ELR (cell line): ENCODE results near the gene OSGIN1.
"Not testable (repeated sequence)": the region's sequence is repeated elsewhere in the genome, so short reads cannot be mapped to it uniquely, and the experiment has no call there.

Experiments
- DNase-seq: peaks from one replicate; pipeline ENCODE4 v3.0.0-alpha.2; 2015; ENCODE audit warnings: low read depth

The OSGIN1 gene

DNA sequence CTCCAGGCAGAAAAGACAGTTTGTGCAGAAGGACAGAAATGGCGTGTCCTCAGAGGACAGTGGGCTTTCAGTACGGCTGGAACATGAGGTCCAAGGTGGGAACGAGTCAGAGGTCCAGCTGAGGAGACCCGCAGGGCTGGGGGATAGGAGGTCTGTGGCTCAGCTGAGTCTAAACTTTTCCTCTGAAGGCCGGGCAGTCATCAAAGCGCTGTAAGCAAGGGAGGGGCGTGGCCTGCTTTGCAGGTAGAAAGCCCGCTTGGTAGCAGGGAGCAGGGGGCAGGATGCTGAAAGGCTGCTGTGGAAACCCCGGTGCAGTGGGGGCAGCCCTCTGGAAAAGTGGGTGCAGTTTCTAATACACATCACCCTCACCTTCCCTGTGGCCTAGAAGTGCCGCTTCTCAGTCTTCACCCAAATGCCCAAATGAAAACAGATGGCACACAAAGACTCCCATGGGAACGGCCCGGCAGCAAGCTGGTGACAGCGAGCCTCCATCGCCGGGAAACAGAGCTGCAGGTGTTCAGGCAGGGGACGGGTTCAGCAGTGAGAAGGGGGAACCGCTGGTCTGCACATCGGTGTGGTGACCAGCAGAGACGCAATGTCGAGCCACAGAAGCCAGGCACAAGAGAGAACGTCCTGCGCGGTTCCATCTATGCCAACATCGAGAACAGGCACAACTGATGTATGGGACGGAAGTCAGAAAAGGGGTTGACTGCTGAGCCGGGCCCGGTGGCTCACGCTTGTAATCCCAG, 12.2 kb upstream of the OSGIN1 start:
- no peak for DNase-seq

DNA sequence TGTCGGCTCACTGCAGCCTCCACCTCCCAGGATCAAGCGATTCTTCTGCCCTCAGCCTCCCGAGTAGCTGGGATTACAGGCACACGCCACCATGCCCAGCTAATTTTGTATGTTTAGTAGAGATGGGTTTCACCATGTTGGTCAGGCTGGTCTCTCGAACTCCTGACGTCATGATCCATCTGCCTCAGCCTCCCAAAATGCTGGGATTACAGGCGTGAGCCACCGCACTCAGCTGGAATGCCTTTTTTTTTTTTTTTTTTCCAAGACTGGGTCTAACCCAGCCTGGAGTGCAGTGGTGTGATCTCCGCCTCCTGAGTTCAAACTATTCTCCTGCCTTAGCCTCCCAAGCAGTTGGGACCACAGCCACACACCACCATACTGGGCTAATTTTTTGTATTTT, 11.5 kb upstream of the OSGIN1 start:
- not testable (repeated sequence) for DNase-seq

DNA sequence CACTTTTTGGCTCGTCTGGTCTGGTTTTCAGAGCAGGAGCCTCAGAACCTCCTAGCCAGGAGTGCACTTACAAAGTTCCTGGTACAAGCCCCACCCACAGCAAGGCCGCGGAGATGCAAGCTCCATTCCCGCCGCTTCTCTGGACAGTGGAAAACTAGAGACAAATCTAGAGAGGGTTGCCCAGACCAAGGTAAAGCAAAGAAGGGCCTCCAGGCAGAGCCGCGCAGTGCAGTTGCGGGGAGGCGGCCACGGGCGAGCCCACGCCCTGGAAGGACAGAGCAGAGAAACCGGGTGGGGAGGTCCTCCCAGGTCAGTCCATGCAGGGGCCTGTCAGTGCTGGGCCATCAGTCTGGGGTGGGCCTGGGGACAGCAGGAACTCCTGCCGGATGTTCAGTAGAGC, 11.0 kb upstream of the OSGIN1 start:
- DNase-seq: no peak

DNA sequence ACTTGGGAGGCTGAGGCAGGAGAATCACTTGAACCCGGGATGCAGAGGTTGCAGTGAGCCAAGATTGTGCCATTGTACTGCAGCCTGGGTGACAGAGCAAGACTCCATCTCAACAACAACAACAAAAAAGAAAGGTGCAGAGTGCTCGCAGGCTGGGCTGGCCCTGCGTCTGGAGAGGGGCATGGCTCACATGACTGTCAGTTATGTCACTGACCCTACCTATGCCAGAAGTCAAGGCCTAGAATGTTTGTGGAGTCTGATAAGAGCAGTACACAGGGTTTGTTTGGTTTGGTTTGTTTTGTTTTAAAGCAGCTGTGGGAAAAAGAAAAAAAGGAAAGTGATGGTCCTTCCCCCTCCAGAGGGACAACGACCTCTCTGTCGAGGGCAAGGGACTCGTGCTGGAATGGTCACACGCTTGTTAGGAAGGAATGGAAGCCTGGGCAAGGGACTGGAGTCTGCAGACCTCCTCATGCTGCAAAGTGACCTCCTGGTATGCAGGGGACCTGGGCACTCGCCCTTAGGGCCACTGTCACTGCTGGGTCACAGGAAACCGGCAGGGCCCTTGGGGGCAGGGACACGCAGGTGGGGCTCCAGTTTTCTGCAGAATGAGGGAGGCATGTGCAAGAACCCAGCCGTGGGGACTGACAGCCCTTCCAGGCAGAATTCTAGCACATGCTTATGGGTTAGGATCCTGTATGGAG, 10.1 kb upstream of the OSGIN1 start:
- DNase-seq: no peak

DNA sequence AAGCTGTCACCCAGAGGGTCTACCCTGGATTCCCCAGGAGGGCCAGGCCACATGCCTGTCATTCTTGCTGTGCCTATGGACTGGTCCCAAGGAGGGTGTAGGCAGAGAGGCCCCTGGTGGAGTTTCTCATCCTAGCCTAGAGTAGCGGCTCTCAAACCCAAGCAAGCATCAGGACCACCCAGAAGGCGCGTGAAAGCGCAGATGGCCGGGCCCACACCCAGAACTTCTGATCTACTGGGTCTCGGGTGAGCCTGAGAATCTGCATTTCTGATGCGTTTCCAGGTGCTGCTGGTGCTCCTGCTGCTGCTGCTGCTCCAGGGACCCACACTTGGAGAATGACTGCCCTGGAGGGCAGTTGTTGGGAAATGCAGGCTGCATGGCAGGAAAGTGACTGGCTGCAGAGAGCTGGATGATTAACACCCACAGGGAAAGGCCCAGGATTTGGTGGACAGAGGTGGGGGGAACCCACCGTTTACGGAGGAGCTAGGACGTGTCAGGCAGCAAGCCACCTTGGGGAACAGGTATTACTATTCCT, 9.5 kb upstream of the OSGIN1 start:
- no peak for DNase-seq

DNA sequence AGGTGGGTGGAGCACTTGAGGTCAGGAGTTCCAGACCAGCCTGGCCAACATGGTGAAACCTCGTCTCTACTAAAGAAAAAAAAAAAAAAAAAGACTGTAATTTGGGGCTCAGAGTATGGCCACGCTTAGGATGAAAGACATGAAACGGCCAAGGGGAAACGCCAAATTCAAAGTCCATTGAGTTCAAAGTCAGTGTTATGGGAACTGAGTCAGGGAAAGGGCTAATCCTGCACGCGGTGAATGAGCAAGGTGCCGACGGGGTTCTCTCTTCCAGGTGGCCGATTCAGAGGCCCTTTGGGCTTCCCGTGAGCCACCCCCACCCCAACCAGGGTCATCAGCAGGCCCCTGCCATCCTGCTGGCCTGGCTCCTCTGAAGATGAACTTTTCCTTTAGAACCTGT, 7.5 kb upstream of the OSGIN1 start:
- no peak for DNase-seq

DNA sequence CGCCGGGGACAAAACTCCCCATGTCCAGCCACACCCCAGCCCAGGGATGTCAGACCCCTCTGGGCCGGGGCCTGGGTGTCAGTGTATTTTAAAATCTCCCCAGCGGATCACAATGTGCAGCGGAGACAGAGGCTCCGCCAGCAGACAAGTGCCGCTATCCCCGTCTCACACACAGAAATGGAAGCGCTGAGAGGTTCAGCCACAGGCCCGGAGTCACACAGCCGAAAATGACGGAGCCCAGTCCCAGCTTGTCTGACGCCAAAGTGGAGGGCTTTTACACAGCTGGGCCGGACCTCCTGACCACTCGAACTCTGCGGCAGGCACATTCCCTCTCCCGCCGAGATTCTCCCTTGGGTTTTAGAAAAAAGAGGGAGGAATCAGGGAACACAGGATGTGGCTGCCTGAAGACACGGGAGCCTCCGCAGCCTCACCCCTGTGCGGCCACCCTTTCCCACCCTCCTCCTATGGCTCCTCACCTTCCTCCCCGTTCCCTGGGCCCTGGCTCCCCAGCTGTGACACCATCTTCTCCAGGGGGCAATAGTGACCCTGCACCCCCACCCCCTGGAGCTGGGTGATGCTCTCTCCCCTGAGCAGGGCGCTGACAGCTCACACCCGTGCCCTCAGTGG, 6.8 kb upstream of the OSGIN1 start:
- DNase-seq: no peak

DNA sequence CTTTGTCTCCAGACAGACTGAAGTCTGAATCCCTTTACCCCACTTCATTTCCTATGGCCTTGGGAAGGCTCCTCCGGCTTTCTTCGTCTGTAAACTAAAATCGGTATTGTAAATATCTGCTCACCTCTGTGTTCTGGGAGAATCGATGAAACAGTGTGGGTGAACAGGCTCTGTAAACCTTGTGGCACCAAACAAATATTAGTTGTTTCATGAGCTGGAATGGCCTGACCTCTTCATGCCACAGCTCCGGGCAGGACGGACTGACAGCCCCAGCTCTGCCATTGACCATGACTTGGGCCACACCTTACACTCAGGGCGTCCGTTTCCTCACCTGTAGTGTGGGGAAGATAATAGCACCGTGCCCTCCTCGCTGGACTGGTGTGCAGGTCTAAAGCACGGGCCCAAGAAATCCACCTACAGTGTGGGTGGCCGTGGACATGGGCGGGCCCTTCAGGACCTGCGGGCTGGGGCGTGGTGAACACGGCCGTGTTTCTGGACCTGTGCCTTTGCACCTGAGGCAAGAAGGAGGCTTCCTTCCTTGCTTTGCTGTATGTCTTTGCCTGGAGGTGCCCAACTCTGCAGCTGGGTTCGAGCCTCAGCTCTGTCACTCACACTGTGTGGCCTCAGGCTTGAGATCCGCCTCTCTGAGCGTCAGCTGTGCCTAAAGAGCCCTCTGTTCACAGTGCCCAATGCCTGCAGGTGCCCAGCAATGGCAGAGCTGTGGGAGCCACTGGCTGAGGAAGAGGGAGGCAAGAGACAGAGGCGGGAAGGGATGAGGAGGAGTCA, 6.1 kb upstream of the OSGIN1 start:
- no peak for DNase-seq

DNA sequence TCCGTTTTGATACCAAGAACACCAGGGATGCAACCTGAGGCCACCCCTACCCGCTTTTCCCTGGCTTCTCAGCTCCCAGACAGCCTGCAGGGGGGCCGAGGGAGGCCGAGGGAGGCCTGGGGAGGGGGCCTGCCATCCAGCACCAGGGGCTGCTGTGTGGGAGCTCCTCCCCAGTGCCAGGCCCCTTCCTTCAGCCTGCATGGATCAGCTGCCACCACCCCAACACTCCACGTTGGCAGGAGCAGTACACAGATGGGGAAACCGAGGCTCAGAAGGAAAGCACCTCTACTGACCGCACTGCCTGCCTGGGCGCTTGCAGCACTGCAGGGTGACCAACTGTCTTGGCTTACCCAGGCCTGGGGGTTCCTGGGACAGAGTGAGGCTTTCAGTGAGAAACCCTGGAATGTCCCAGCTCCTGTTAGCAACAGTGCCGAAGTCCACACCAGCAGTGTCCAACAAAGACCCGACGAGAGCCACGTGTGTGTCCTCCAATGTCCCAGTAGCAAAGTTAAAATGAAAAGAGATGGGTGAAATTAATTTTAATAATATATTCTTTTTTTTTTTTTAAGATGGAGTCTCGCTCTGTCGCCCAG, 5.3 kb upstream of the OSGIN1 start:
- DNase-seq: no peak

DNA sequence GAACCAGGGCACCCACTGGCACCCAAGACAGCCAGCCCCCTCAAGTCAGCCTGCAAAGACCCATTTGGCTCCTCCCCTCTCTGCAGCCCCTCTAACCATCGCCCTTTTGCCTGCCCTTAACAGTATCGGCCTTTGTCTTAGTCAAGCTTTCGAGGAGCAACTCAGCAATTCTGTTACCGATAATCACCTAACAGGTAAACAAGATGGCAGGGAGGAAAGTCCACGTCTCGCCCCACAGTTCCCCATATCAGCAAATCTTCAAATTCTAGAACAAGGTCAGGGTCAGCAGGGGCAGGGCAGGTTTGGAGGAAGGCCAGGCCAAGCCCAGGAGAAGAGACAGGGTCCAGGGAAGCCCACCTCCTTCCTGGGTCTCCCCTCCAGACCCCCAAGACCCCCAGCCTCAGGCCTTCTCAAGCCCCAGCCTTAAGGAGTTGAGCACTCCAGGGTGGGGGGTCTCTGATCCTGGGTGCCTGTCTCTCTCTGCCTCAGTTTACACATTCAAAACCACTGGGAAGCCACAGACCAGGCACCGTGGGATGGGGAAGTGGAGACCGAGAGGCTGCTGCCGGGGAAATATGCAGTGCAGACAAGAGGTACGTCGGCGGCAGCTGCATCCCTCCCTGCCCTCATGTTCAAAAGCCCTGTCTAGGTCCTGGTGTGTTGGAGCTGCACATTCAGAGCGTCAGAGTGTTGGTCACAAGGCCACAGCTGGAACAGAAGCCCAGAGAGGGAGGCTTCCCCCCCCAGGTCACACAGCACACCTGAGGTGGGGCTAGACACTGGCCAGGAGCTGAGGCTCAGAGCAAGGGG, 3.9 kb upstream of the OSGIN1 start:
- no peak for DNase-seq

DNA sequence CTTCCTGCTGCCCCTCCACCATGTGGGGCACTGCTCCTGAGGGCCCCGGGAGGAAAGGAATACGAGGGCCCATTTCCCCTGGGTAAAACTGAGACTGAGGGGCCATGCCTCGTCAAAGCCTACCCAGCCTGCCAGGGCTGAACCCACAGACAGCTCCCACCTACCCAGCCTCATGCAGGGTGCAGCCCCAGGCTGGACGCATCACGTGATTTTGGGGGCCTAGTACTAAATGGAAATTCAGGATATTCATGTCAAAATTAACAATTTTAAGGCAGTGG, 3.4 kb upstream of the OSGIN1 start:
- no peak for DNase-seq

DNA sequence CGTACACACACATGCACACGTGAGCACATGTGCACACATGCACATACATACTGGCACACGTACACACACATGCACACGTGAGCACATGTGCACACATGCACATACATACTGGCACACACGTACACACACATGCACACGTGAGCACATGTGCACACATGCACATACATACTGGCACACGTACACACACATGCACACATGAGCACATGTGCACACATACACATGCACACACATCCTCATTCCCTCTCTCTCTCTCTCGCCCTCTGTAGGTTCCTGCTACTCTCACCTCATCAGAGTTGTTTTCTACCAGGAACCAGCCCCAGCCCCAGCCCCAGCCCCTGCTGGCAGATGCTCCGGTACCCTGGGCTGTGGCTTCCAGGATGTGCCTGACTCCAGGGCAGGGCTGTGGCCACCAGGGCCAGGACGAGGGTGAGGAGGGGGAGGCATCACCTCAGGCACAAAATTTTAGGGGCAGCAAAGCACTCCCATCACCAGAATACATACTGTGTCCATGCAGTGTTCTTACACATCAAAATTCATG, 2.1 kb upstream of the OSGIN1 start:
- DNase-seq: not testable (repeated sequence)

DNA sequence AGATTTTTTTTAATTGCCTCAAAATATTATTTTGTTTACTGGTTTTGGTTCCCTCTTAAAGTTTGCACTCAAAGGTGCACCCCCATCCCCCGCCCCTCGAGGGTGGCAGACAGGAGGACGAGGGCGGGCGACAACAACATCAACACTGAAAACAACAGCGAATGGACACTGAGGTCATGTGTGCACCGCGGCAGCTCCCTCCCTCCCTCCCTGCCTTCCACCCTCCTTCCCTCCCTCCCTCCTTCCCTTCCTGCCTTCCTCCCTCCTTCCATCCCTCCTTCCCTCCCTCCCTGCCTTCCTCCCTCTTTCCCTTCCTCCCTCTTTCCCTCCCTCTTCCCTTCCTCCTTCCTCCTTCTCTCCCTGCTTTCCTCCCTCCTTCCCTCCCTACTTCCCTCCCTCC, 1.5 kb upstream of the OSGIN1 start:
- no peak for DNase-seq

DNA sequence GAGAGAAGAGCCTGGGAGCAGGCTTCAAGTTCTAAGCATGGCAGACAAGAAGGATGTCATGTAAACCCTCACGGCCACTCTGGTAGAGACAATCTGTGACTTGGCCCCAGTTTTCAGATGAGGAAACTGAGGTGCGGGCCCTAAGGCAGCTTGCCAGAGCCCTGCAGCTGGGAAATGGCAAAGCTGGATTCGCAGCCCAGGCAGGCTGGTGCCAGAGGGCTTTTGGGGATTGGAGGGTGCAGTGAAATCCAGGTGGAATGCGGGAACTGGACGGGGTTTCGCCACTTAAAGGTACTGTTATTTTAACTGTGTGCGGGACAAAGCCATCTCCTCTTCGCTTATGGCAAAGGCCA, 477 bp upstream of the OSGIN1 start:
- peak; percentile 66 for DNase-seq

DNA sequence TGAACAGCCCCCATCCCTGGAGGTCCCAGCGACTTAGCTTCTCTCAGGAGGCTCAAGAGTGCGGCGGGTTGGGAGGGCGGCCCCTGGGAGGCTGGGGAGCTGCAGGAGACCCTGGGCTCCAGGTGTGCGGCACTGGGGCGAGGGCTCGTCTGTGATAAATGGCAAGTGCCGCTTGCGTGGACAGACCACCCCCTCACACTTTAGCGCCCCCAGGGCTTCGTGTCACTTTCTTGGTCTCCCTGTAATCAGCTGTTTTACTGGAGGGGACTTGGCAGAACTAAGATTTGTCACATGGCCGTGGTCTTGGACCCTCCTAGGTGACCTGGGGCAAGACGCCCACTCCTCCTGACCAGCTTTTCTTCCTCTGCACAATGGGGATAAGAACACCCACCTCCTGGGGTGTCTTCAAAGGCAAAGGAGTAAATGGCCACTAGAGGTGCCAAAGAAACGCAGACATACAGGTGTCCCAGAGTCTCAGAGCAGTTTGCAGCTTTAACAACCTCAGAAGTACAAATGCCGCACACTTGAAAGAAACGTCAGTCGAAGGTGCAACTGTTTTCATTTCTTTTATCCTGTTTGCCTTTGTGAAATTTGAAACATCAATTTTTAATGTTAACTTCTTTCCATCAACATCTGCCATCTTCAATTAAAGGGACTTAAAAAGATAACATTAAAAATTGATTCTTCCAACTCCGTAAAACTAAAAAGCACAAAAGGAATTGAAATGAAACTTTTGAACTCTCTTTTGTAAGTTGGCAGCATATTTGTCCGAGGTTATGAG, 946 bp downstream of the OSGIN1 start:
- peak; percentile 65 for DNase-seq

DNA sequence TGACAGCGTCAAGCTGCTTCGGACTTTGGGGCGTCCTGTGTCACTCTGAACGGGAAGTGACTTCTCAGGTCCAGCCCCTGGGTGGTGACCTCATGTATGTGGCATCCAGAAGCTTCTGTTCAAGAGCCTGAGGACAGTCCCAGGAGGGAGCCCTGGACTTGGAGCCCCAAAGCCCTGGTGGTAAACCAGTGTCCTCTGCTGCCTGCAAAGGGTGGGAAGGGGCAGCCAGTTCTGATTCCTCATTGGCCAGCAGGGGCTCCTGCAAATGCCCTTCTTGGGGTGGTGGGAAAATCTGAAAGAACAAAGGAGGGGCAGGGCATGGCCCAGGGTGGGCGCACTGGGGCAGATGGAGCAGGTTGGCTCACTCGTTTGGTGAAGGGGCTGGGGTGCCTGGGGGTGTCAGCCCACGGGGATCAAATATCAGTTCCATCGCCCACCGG, 1.6 kb downstream of the OSGIN1 start:
- peak; percentile 85 for DNase-seq

DNA sequence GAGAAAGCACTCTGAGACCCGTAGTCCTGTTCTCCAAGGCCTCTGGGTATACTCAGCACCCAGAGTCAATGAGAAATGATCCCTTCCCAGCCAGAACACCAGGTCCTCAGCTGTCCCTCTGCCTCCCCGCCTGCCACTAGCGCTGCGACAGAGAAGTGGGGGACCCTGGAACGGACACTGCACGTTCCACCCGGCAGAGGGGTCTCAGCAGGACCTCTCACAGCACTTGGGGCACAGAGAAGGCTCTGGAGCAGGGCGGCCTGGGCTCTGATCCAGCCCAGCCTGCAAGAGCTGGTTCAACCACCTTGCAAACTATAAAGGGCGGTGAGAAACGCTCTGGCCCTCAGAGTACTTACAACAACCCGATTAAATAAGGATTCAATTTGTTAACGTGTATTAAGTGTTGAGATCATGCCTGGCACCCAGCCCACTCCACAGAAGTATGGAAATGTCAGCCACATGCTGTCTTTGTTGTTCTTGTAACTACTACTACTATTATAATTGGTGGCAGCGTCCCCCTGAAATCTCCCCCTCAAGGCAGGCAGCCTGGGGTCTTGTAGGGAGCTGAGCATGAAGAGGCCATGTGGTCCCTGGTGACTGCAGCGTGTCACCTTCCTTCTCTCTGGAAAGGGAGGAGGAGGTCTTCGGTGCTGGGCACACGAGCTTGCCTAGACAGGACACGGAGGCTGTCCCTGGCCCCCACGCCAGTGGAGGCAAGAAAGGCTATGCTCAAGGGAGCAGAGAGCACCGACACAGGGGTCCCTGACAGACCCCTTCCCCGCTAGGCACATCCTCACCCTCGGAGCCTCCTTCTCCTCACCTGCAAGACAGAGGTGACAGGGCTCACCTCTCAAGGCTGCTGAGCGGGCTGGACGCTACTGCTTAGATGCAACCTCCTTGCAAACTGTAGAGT, 2.4 kb downstream of the OSGIN1 start:
- no peak for DNase-seq

DNA sequence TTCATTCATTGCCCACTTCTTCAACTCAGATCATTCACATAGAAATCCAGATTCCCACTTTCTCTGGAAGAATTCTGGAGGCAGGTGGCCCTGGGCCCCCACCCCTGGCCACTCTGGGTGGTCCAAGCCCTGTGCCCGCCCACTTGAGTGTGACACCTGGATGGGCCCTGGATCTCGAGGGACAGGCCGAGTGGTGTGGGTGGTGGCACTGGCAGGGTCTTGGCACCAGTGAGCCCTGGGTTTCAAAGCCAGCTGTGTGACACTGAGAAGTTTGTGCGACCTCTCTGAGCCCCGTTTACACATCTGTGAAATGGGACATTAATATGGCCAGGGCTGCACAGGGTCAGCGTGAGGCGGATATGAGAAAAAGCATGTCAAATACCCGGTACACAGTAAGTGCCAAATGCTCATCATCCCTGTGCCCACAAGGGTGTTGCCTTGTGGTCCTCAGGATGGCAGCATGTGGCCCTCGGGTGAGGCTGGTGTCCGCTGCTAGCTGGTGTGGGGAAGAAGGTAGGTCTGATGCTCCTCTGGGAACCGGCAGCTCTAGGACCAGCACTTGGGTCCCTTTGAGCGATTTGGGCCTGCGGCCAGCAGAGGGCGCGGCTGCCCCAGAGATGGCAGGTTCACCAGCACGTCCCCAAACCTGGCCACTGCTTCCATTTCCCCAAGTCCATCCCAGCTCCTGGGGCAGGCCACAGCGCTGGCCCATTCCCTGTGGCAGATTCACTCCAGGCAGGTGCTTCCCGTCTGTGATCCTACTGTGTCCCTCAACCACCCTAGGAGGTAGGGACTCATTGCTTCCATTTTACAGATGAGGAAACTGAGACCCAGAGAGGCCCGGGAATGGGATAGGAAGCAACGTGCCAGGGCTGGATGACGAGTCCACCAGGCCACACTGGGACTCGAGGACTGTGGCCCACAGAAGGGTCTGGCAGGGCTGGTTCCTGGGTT, 3.6 kb downstream of the OSGIN1 start:
- peak; percentile 81 for DNase-seq
